Lower lobe of right lung (tissue), 2 donors: ENCODE measurements around the gene MYL4. TPM values are rescaled to one million over a fixed set of nuclear protein-coding genes. Genes with fewer than 3 reads are reported as not detected.

Source experiments
- ATAC-seq, 2 donors: fragments of 200-7000 bp; cut with Tn5 transposase; one replicate each; pipeline ENCODE4 v1.9.1; 2020 to 2022; ENCODE audit warnings: mild to moderate bottlenecking in 2 of 2, moderate library complexity in 2 of 2
- DNase-seq: peaks from one replicate; pipeline ENCODE4 v3.0.0-alpha.2; 2020
- H3K27ac ChIP-seq: fragments of 200-600 bp; one replicate; pipeline ENCODE4 v1.8.0; 2022
- H3K27me3 ChIP-seq: fragments of 200-600 bp; one replicate; pipeline ENCODE4 v1.8.0; 2022; ENCODE audit warnings: low read depth
- H3K36me3 ChIP-seq: fragments of 200-600 bp; one replicate; pipeline ENCODE4 v1.8.0; 2022; ENCODE audit warnings: mild to moderate bottlenecking
- H3K4me1 ChIP-seq: fragments of 200-600 bp; one replicate; pipeline ENCODE4 v1.8.0; 2022
- H3K4me3 ChIP-seq: fragments of 200-600 bp; one replicate; pipeline ENCODE4 v1.8.0; 2022; ENCODE audit warnings: mild to moderate bottlenecking
- H3K9me3 ChIP-seq: fragments of 200-600 bp; one replicate; pipeline ENCODE4 v1.8.0; 2022
- CTCF ChIP-seq: fragments of 200-600 bp; IDR thresholded peaks from one replicate; pipeline ENCODE4 v1.8.0; 2022; ENCODE audit warnings: antibody characterized with exemption, mild to moderate bottlenecking
- intact Hi-C: fragments of 100-400 bp; cut with DNase I; formaldehyde crosslinking; loops from one replicate; pipeline ENCODE4 v1.11.0; 2022
- total RNA-seq: library from RNA; stranded (reverse); fragmentation: NEBNext Ultra II Directional; extraction: Animal tissue kit (Norgen Biotek cat#: 25700); gene quantifications from one replicate; pipeline ENCODE4 v1.2.1, GENCODE V29; 2021
- donor health status: DM: no; HTN: yes; CAD: no; lungs with severe emphysema.

MYL4 gene
- total RNA-seq, 1 donor from 2014 or later, result 3.0 TPM

DNA sequence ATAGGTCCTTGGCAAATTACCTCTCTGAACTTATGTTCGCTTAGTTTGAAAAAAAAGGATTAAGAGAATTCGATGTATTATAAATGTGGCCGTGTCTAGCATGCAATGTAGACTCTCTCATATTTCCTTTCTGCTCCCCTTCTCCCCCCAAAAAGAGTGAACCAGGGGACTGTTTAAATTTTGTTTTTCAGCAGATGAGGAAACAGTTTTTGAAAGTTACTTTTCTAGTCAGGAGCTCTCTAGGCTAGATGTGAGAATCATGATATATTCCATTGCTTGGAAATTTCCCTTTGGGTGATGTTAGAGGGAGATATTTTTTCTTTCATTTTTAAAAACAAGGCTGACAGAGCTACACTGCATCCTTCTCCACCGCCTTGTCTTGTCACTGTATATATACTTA, 18.9 kb upstream of the MYL4 start:
- ATAC-seq, result no peak
- Histone ChIP-seq H3K27me3 (no peaks in the 10 kb centered on the region), H3K36me3 (no peaks in the 10 kb centered on the region), H3K27ac (no peak overlapping the region), H3K4me1 (peaks cover 32% of the 10 kb centered on the region), H3K4me3 (no peak overlapping the region), H3K9me3 (no peaks in the 10 kb centered on the region)
- no peak for DNase-seq
- intact Hi-C loops, result no loop called here
- TF ChIP-seq CTCF, result no peak

GRCh38 chr17:47190770-47191169, 18.4 kb upstream of the MYL4 start:
- TF ChIP-seq CTCF, result no peak
- no peaks in the 10 kb centered on the region for H3K36me3 ChIP-seq
- H3K9me3 ChIP-seq, result no peaks in the 10 kb centered on the region
- no peak for ATAC-seq
- H3K27ac ChIP-seq, result no peak overlapping the region
- H3K4me1 ChIP-seq, result peaks cover 27% of the 10 kb centered on the region
- intact Hi-C loops, result no loop called here
- no peak overlapping the region for H3K4me3 ChIP-seq
- H3K27me3 ChIP-seq, result no peaks in the 10 kb centered on the region
- DNase-seq, result no peak

- Histone ChIP-seq H3K27me3 (no peaks in the 10 kb centered on the region), H3K4me3 (no peak overlapping the region), H3K27ac (no peak overlapping the region), H3K9me3 (no peaks in the 10 kb centered on the region), H3K4me1 (peaks cover 9% of the 10 kb centered on the region), H3K36me3 (no peaks in the 10 kb centered on the region)
- intact Hi-C loops, result no loop called here
- DNase-seq (no peak), ATAC-seq (no peak)
- TF ChIP-seq CTCF, result no peak
Observed at GRCh38 chr17:47192554-47192953, 16.6 kb upstream of the MYL4 start.

DNA sequence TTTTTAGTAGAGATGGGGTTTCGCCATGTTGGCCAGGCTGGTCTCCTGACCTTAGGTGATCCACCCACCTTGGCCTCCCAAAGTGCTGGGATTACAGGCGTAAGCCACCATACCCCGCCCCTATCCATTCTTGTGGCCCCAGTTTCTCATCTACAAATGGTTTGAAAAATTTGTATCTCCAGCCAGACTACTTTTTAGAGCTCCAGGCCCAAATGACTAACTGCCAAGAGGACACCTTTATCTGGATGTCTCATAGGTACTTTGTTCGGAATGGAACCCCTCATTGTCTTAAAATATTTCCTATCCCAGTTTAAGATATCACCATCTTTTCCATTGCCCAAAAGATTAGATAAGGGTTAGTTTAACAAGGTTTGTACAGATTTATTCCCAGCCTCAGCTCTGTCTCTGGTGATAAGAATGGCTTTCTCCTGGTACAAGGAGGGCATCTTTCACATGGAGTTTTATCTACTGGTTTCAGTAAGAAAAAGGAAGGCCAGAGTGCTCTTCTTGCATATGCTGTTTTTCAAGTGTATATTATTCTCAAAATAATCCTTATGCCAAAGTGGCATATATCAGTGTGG, 15.1 kb upstream of the MYL4 start:
- no peak for DNase-seq
- intact Hi-C loops, result no loop called here
- Histone ChIP-seq H3K9me3 (no peaks in the 10 kb centered on the region), H3K27ac (no peak overlapping the region), H3K4me1 (no peaks in the 10 kb centered on the region), H3K4me3 (no peak overlapping the region), H3K27me3 (no peaks in the 10 kb centered on the region), H3K36me3 (no peaks in the 10 kb centered on the region)
- TF ChIP-seq CTCF, result no peak
- no peak for ATAC-seq

DNA sequence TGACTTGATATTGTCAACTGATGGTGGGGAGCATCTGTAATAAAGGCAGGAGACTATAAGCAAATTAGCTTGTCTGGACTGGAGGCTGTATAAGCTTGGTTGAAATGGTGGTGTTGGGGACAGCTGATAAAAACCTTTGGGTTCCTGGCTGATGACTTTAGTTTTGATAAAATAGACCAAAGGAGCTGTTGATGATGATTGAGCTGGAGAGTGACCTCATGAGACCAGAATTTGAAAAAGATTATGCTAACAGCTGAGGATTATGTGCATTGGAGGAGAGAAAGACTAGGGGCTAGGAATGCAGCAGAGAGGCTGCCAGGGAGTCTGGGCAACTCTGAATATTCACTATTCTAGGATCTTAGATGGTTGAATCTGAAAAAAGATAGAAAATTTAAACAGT, 11.3 kb upstream of the MYL4 start:
- Histone ChIP-seq H3K4me3 (no peak overlapping the region), H3K36me3 (no peaks in the 10 kb centered on the region), H3K4me1 (no peaks in the 10 kb centered on the region), H3K9me3 (no peaks in the 10 kb centered on the region), H3K27me3 (no peaks in the 10 kb centered on the region), H3K27ac (no peak overlapping the region)
- no peak for ATAC-seq
- no peak for DNase-seq
- intact Hi-C loops, result no loop called here
- no peak for TF ChIP-seq CTCF
